WERI-Rb-1 (cell line): Measurements from ENCODE around the gene CAMSAP1.

ENCODE experiments used
- DNase-seq: peaks from one replicate; pipeline ENCODE4 v3.0.0-alpha.2; 2020
- H3K27ac ChIP-seq: fragments of 250-450 bp; sonication (Bioruptor Pico); 2 replicates; pipeline ENCODE4 v1.5.1; 2020; ENCODE audit warnings: mild to moderate bottlenecking, moderate library complexity
- H3K27me3 ChIP-seq: fragments of 250-450 bp; sonication (Bioruptor Pico); 2 replicates; pipeline ENCODE4 v1.5.1; 2021; ENCODE audit warnings: mild to moderate bottlenecking, low read depth, moderate library complexity; ENCODE audit not compliant: insufficient read depth, severe bottlenecking
- H3K36me3 ChIP-seq: fragments of 250-450 bp; sonication (Bioruptor Pico); 2 replicates; pipeline ENCODE4 v1.5.1; 2020; ENCODE audit warnings: mild to moderate bottlenecking, moderate library complexity
- H3K4me3 ChIP-seq: 2 replicates; pipeline ENCODE4 v1.5.1; 2011; ENCODE audit warnings: low read depth, mild to moderate bottlenecking, control low read depth, low read length
- H3K9me3 ChIP-seq: fragments of 250-450 bp; sonication (Bioruptor Pico); 2 replicates; pipeline ENCODE4 v1.5.1; 2021; ENCODE audit warnings: mild to moderate bottlenecking, moderate library complexity; ENCODE audit not compliant: severe bottlenecking
- CTCF ChIP-seq: IDR thresholded peaks from 2 replicates; pipeline ENCODE4 v1.5.1; 2011; ENCODE audit warnings: low read depth, mild to moderate bottlenecking, control low read depth, inconsistent platforms, low read length

Gene CAMSAP1

GRCh38 chr9:135858491-135859185 lies 48.7 kb downstream of the CAMSAP1 start:
- no peak for DNase-seq
- TF ChIP-seq CTCF = no peak
- Histone ChIP-seq H3K4me3 (no peak overlapping the region), H3K9me3 (no peaks in the 10 kb centered on the region), H3K27me3 (no peaks in the 10 kb centered on the region), H3K27ac (peak overlapping the region; percentile 48), H3K36me3 (peaks cover 67% of the 10 kb centered on the region)

- H3K27me3 ChIP-seq = no peaks in the 10 kb centered on the region
- no peak for DNase-seq
- peaks cover 66% of the 10 kb centered on the region for H3K36me3 ChIP-seq
Observed at GRCh38 chr9:135857843-135858242, 49.5 kb downstream of the CAMSAP1 start.

GRCh38 chr9:135857371-135857786 lies 50.0 kb downstream of the CAMSAP1 start:
- no peaks in the 10 kb centered on the region for H3K27me3 ChIP-seq
- TF ChIP-seq CTCF = no peak
- no peak overlapping the region for H3K27ac ChIP-seq
- peaks cover 63% of the 10 kb centered on the region for H3K36me3 ChIP-seq
- H3K4me3 ChIP-seq = no peak overlapping the region
- DNase-seq = no peak
- H3K9me3 ChIP-seq = no peaks in the 10 kb centered on the region

More at GRCh38 chr9:135857843-135858242, 49.5 kb downstream of the CAMSAP1 start:
- Histone ChIP-seq H3K9me3 (no peaks in the 10 kb centered on the region), H3K4me3 (no peak overlapping the region), H3K27ac (no peak overlapping the region; the same call in 1 of the 2 replicates)
- TF ChIP-seq CTCF = no peak

GRCh38 chr9:135851748-135852147 lies 55.6 kb downstream of the CAMSAP1 start:
- no peak for TF ChIP-seq CTCF
- no peaks in the 10 kb centered on the region for H3K27me3 ChIP-seq
- no peak overlapping the region for H3K4me3 ChIP-seq
- peaks cover 62% of the 10 kb centered on the region for H3K36me3 ChIP-seq
- no peaks in the 10 kb centered on the region for H3K9me3 ChIP-seq
- DNase-seq = no peak
- no peak overlapping the region for H3K27ac ChIP-seq

GRCh38 chr9:135850737-135851136 lies 56.6 kb downstream of the CAMSAP1 start:
- DNase-seq = no peak
- Histone ChIP-seq H3K9me3 (no peaks in the 10 kb centered on the region), H3K27me3 (no peaks in the 10 kb centered on the region), H3K4me3 (no peak overlapping the region), H3K27ac (no peak overlapping the region), H3K36me3 (peaks cover 55% of the 10 kb centered on the region)
- TF ChIP-seq CTCF = no peak

- H3K9me3 ChIP-seq = no peaks in the 10 kb centered on the region
- peak; percentile 19 for DNase-seq
- H3K27ac ChIP-seq = peak overlapping the region; percentile 57
- H3K36me3 ChIP-seq = peaks cover 46% of the 10 kb centered on the region
- H3K27me3 ChIP-seq = no peaks in the 10 kb centered on the region
- no peak for TF ChIP-seq CTCF
- H3K4me3 ChIP-seq = no peak overlapping the region
Observed at GRCh38 chr9:135849181-135849580, 58.2 kb downstream of the CAMSAP1 start.
